GM12873 (cell line): Measurements from ENCODE around the gene MEIS1.

Source experiments
- CTCF ChIP-seq: IDR thresholded peaks from 2 replicates; pipeline ENCODE4 v1.5.1; 2012; ENCODE audit warnings: low read depth, mild to moderate bottlenecking, moderate library complexity, low read length, control low read depth; ENCODE audit not compliant: insufficient read depth; ENCODE audit errors: missing control alignments

MEIS1 gene

GRCh38 chr2:66469214-66469902 lies 34.4 kb downstream of the MEIS1 start:
- no peak for TF ChIP-seq CTCF

GRCh38 chr2:66470199-66470598 lies 35.3 kb downstream of the MEIS1 start:
- TF ChIP-seq CTCF, result no peak

GRCh38 chr2:66472225-66472843 lies 37.4 kb downstream of the MEIS1 start:
- TF ChIP-seq CTCF, result no peak

- no peak for TF ChIP-seq CTCF
Measured at GRCh38 chr2:66477135-66477842, 42.4 kb downstream of the MEIS1 start.

- no peak for TF ChIP-seq CTCF
Measured at GRCh38 chr2:66478299-66478698, 43.4 kb downstream of the MEIS1 start.

GRCh38 chr2:66478731-66479316 lies 43.9 kb downstream of the MEIS1 start:
- no peak for TF ChIP-seq CTCF

- no peak for TF ChIP-seq CTCF
Measured at GRCh38 chr2:66481100-66481549, 46.2 kb downstream of the MEIS1 start.
